OCI-LY1 (cell line): Measurements from ENCODE around the gene USP40.

Source experiments
- H2AFZ ChIP-seq: fragments of 200-600 bp; sonication (generic), shearing (Covaris generic); 2 replicates; pipeline ENCODE4 v1.6.0; 2014; ENCODE audit warnings: antibody characterized with exemption, mild to moderate bottlenecking, low read length
- H3F3A ChIP-seq: fragments of 200-600 bp; sonication (generic), shearing (Covaris generic); 2 replicates; pipeline ENCODE4 v1.6.0; 2014; ENCODE audit warnings: mild to moderate bottlenecking, antibody characterized with exemption, low read length, moderate library complexity; ENCODE audit not compliant: insufficient read depth
- H3K27ac ChIP-seq: fragments of 200-600 bp; sonication (generic); 2 replicates; pipeline ENCODE4 v1.5.1; 2014; ENCODE audit warnings: low read length, mixed run types, mild to moderate bottlenecking, low read depth; ENCODE audit not compliant: poor library complexity, severe bottlenecking
- H3K27me3 ChIP-seq: fragments of 200-600 bp; sonication (generic); 2 replicates; pipeline ENCODE4 v1.6.0; 2014; ENCODE audit warnings: antibody characterized with exemption, mild to moderate bottlenecking, low read length, moderate library complexity; ENCODE audit not compliant: insufficient read depth
- H3K36me3 ChIP-seq: fragments of 200-600 bp; sonication (generic); 2 replicates; pipeline ENCODE4 v1.6.1; 2014; ENCODE audit warnings: mild to moderate bottlenecking, antibody characterized with exemption, low read length, moderate library complexity, mixed read lengths; ENCODE audit not compliant: insufficient read depth
- H3K4me1 ChIP-seq: fragments of 200-600 bp; sonication (generic); 2 replicates; pipeline ENCODE4 v1.5.1; 2014; ENCODE audit warnings: mild to moderate bottlenecking, low read length, moderate library complexity; ENCODE audit not compliant: insufficient read depth, severe bottlenecking
- H3K4me2 ChIP-seq: fragments of 200-600 bp; sonication (generic), shearing (Covaris generic); 2 replicates; pipeline ENCODE4 v1.6.1; 2014; ENCODE audit warnings: low read length
- H3K4me3 ChIP-seq: fragments of 200-600 bp; sonication (generic); 2 replicates; pipeline ENCODE4 v1.5.1; 2014; ENCODE audit warnings: low read length, low read depth, mild to moderate bottlenecking, mixed read lengths; ENCODE audit not compliant: poor library complexity, severe bottlenecking
- H3K79me2 ChIP-seq: fragments of 200-600 bp; shearing (Covaris generic); 2 replicates; pipeline ENCODE4 v1.6.1; 2016; ENCODE audit warnings: mixed run types, low read length, mixed read lengths; ENCODE audit not compliant: insufficient read depth
- H3K9ac ChIP-seq: fragments of 200-600 bp; sonication (generic), shearing (Covaris generic); 2 replicates; pipeline ENCODE4 v1.6.1; 2014; ENCODE audit warnings: mild to moderate bottlenecking, low read length, mixed read lengths
- H3K9me2 ChIP-seq: fragments of 200-600 bp; sonication (generic), shearing (Covaris generic); 2 replicates; pipeline ENCODE4 v1.6.1; 2014; ENCODE audit warnings: low read depth, mild to moderate bottlenecking, low read length, mixed read lengths
- H3K9me3 ChIP-seq: fragments of 200-600 bp; shearing (Covaris generic); 2 replicates; pipeline ENCODE4 v1.6.1; 2014; ENCODE audit warnings: low read length, mixed read lengths
- H4K20me1 ChIP-seq: fragments of 200-600 bp; sonication (generic), shearing (Covaris generic); 2 replicates; pipeline ENCODE4 v1.6.0; 2016; ENCODE audit warnings: mild to moderate bottlenecking, low read length; ENCODE audit not compliant: insufficient read depth
- EZH2 ChIP-seq: fragments of 200-600 bp; sonication (generic), shearing (Covaris generic); IDR thresholded peaks from 2 replicates; pipeline ENCODE4 v1.8.0; 2017; ENCODE audit warnings: borderline replicate concordance, mixed run types, mild to moderate bottlenecking, antibody characterized with exemption, low read length, moderate library complexity, mixed read lengths
- TF ChIP-seq, protein P1 (sequence below): fragments of 200-600 bp; sonication (generic), shearing (Covaris generic); IDR thresholded peaks from 2 replicates; pipeline ENCODE4 v1.5.1; 2017; ENCODE audit warnings: mild to moderate bottlenecking, antibody characterized with exemption, low read length, moderate library complexity, mixed read lengths

The USP40 gene

DNA sequence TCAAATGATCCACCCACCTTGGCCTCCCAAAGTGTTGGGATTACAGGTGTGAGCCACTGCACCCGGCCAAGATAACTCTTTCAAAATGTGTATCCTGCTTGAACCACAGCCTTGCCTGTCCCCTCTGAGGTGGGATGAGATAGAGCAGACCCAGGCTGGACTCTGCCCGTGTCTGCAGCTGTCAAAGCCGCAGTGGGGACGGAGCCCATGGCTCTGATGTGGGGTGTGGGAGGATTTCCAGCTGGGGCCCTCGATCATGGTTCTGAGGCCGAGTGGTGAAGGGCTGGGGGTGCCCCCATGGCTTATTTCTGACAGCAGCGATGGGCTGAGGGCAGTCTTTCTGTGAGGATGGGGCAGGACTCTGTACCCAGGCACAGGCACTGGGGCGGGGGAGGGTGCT is 107.8 kb downstream of the USP40 start:
- H3K4me3 ChIP-seq: no peak overlapping the region
- no peak overlapping the region for H2AFZ ChIP-seq
- H3K9me2 ChIP-seq: no peaks in the 10 kb centered on the region
- H4K20me1 ChIP-seq: no peaks in the 10 kb centered on the region
- H3K79me2 ChIP-seq: no peaks in the 10 kb centered on the region
- no peak overlapping the region for H3K27ac ChIP-seq
- no peak overlapping the region for H3K9ac ChIP-seq
- no peaks in the 10 kb centered on the region for H3K27me3 ChIP-seq
- H3K36me3 ChIP-seq: peaks cover 13% of the 10 kb centered on the region; the same call in 1 of the 2 replicates
- no peaks in the 10 kb centered on the region for H3K9me3 ChIP-seq
- H3K4me2 ChIP-seq: no peak overlapping the region
- TF ChIP-seq EZH2: no peak
- TF ChIP-seq, protein P1, sequence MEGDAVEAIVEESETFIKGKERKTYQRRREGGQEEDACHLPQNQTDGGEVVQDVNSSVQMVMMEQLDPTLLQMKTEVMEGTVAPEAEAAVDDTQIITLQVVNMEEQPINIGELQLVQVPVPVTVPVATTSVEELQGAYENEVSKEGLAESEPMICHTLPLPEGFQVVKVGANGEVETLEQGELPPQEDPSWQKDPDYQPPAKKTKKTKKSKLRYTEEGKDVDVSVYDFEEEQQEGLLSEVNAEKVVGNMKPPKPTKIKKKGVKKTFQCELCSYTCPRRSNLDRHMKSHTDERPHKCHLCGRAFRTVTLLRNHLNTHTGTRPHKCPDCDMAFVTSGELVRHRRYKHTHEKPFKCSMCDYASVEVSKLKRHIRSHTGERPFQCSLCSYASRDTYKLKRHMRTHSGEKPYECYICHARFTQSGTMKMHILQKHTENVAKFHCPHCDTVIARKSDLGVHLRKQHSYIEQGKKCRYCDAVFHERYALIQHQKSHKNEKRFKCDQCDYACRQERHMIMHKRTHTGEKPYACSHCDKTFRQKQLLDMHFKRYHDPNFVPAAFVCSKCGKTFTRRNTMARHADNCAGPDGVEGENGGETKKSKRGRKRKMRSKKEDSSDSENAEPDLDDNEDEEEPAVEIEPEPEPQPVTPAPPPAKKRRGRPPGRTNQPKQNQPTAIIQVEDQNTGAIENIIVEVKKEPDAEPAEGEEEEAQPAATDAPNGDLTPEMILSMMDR: no peak
- H3F3A ChIP-seq: no peaks in the 10 kb centered on the region
- no peaks in the 10 kb centered on the region for H3K4me1 ChIP-seq

DNA sequence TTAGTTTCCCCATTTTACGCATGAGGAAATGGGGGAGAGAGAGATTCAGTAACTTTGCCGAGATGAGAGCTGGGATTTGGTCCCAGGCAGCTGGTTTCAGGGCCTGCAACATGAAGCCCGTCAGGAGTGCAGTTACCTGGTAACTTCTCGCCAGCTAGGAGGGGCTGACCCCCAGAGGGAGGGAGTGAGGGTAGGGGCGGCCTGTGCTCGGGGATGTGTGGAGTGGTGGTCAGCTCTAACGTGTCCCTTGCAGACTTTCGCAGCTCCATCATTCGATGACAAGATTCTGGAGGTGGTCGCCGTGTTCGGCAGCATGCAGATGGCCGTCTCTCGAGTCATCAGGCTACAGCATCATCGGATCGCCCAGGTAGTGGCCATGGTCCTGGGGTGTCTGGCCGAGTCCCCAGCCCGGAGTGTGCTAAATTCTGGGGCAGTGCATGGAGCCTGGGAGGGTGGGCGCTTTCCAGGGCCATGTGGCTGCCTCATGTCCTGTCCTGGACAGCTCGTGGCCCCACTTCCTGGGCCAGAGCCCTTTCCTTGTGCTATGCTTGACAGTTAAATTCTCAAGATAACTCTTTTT is 108.5 kb downstream of the USP40 start:
- H3K27ac ChIP-seq: no peak overlapping the region
- H3K27me3 ChIP-seq: no peaks in the 10 kb centered on the region
- no peak overlapping the region for H3K4me3 ChIP-seq
- no peaks in the 10 kb centered on the region for H3K4me1 ChIP-seq
- H3K79me2 ChIP-seq: no peaks in the 10 kb centered on the region
- TF ChIP-seq, protein P1: no peak
- TF ChIP-seq EZH2: no peak
- H3K9me3 ChIP-seq: no peaks in the 10 kb centered on the region
- H3K4me2 ChIP-seq: no peak overlapping the region
- no peaks in the 10 kb centered on the region for H3F3A ChIP-seq
- H4K20me1 ChIP-seq: no peaks in the 10 kb centered on the region
- H3K36me3 ChIP-seq: peaks cover 12% of the 10 kb centered on the region; the same call in 1 of the 2 replicates
- no peak overlapping the region for H3K9ac ChIP-seq
- no peaks in the 10 kb centered on the region for H3K9me2 ChIP-seq
- H2AFZ ChIP-seq: no peak overlapping the region

DNA sequence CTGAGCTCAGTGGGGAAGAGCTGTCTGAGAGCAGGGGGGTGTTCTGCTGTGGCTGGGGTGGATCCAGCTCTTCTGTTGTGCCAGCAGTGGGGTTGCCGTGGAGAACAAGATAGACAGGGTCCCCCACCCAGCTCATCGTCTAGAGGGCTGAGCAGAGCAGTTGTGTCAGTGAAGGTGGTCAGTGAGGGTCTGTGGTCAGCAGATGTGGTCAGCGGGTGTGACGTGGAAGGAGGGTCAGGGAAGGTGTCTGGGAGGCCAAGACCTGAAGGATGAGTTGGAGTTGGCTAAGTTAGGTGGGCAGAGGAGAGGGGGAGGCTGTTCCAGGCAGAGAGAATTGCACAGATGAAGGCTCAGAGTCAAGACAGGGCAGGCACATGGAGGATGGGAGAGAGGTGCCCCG is 109.2 kb downstream of the USP40 start:
- peaks cover 4% of the 10 kb centered on the region; the same call in 1 of the 2 replicates for H3K36me3 ChIP-seq
- H3K4me2 ChIP-seq: no peak overlapping the region
- H3K9me2 ChIP-seq: no peaks in the 10 kb centered on the region
- no peak overlapping the region for H3K4me3 ChIP-seq
- H3K79me2 ChIP-seq: no peaks in the 10 kb centered on the region
- H3K27me3 ChIP-seq: no peaks in the 10 kb centered on the region
- TF ChIP-seq, protein P1: no peak
- no peak for TF ChIP-seq EZH2
- no peak overlapping the region for H3K9ac ChIP-seq
- no peaks in the 10 kb centered on the region for H3K4me1 ChIP-seq
- no peaks in the 10 kb centered on the region for H3F3A ChIP-seq
- H3K27ac ChIP-seq: no peak overlapping the region
- no peaks in the 10 kb centered on the region for H3K9me3 ChIP-seq
- H4K20me1 ChIP-seq: no peaks in the 10 kb centered on the region
- no peak overlapping the region for H2AFZ ChIP-seq
